HG02943 (cell line): ENCODE measurements around the gene OR13A1.
"Not testable (repeated sequence)": the region's sequence is repeated elsewhere in the genome, so short reads cannot be mapped to it uniquely, and the experiment has no call there.

ENCODE experiments used
- ATAC-seq: cut with Tn5 transposase; IDR thresholded peaks from one replicate; pipeline ENCODE4 v1.9.1; 2021; ENCODE audit warnings: mild to moderate bottlenecking, low read depth, moderate library complexity; ENCODE audit not compliant: unreplicated experiment

Gene OR13A1

GRCh38 chr10:45286980-45287379 is 28.4 kb downstream of the OR13A1 start:
- no peak for ATAC-seq

GRCh38 chr10:45282061-45282460 is 33.3 kb downstream of the OR13A1 start:
- ATAC-seq = no peak

GRCh38 chr10:45280113-45280760 is 35.2 kb downstream of the OR13A1 start:
- ATAC-seq = no peak

GRCh38 chr10:45279682-45280081 is 35.7 kb downstream of the OR13A1 start:
- no peak for ATAC-seq

GRCh38 chr10:45278860-45279498 is 36.4 kb downstream of the OR13A1 start:
- no peak for ATAC-seq

- ATAC-seq = not testable (repeated sequence)
Observed at GRCh38 chr10:45276146-45276545, 39.3 kb downstream of the OR13A1 start.

- no peak for ATAC-seq
Observed at GRCh38 chr10:45274364-45274763, 41.0 kb downstream of the OR13A1 start.

GRCh38 chr10:45267777-45268176 is 47.6 kb downstream of the OR13A1 start:
- ATAC-seq = not testable (repeated sequence)

GRCh38 chr10:45265996-45266395 is 49.4 kb downstream of the OR13A1 start:
- ATAC-seq = no peak

GRCh38 chr10:45261946-45262345 is 53.5 kb downstream of the OR13A1 start:
- ATAC-seq = no peak

GRCh38 chr10:45261243-45261775 is 54.1 kb downstream of the OR13A1 start:
- ATAC-seq = no peak

GRCh38 chr10:45260635-45261034 is 54.8 kb downstream of the OR13A1 start:
- not testable (repeated sequence) for ATAC-seq

GRCh38 chr10:45259786-45260495 is 55.5 kb downstream of the OR13A1 start:
- ATAC-seq = not testable (repeated sequence)

GRCh38 chr10:45257600-45257999 is 57.8 kb downstream of the OR13A1 start:
- ATAC-seq = no peak

GRCh38 chr10:45256246-45256645 is 59.2 kb downstream of the OR13A1 start:
- ATAC-seq = no peak

- ATAC-seq = no peak
Observed at GRCh38 chr10:45255706-45256105, 59.7 kb downstream of the OR13A1 start.

- no peak for ATAC-seq
Observed at GRCh38 chr10:45254892-45255291, 60.5 kb downstream of the OR13A1 start.

- ATAC-seq = no peak
Observed at GRCh38 chr10:45253183-45253914, 62.1 kb downstream of the OR13A1 start.
